HepG2 (cell line): ENCODE results near the gene KRTAP20-1. TPM values are rescaled to one million over a fixed set of nuclear protein-coding genes. Genes with fewer than 3 reads are reported as not detected.

ENCODE experiments used
- ATAC-seq: fragments of 200-7000 bp; cut with Tn5 transposase; 3 replicates; pipeline ENCODE4 v1.9.1; 2020; ENCODE audit warnings: mild to moderate bottlenecking, moderate library complexity
- BruUV-seq: library from RNA; stranded (reverse); fragments of 400-500 nt; replicated peaks from 2 replicates; lab custom pipeline; 2021; lab: Mats Ljungman, UMichigan
- CTCF ChIA-PET: fragments of 300-600 bp; formaldehyde crosslinking; extraction: SDS; loops from one replicate; lab custom pipeline; 2021; ENCODE audit warnings: low total read pairs, inconsistent platforms, low intra/inter-chr PET ratio; lab: Yijun Ruan, JAX
- POLR2A ChIA-PET: fragments of 350-600 bp; sonication (Branson Sonifier 250); formaldehyde crosslinking; loops from one replicate; lab custom pipeline; 2020; ENCODE audit warnings: antibody characterized with exemption, inconsistent platforms; lab: Yijun Ruan, JAX
- DNase-seq: peaks from one replicate; pipeline ENCODE4 v3.0.0-alpha.2; 2015; ENCODE audit warnings: low spot score
- FAIRE-seq: peaks from 3 replicates; lab custom pipeline; 2011; peaks lifted over from hg19 to GRCh38; lab: Jason Lieb, UNC
- H2AFZ ChIP-seq: one replicate; pipeline ENCODE4 v1.6.1; 2011; ENCODE audit warnings: low read length, inconsistent platforms
- H3K27ac ChIP-seq: fragments of 300-600 bp; 3 replicates; pipeline ENCODE4 v1.8.0; 2011; ENCODE audit warnings: mixed run types, mild to moderate bottlenecking, mixed read lengths, low read length, inconsistent platforms; ENCODE audit not compliant: insufficient read depth; ENCODE audit errors: extremely low read length
- H3K27me3 ChIP-seq, 2 experiments: fragments of 200-600 bp in 1 of 2; 2 replicates in 1 of 2; 3 replicates in 1 of 2; pipeline versions ENCODE4 v1.6.0 to v1.8.0; 2011; ENCODE audit warnings: low read length in 2 of 2, mild to moderate bottlenecking in 2 of 2, moderate library complexity in 2 of 2, inconsistent platforms in 1 of 2; ENCODE audit not compliant: insufficient read depth in 2 of 2, control insufficient read depth in 1 of 2
- H3K36me3 ChIP-seq, 2 experiments: fragments of 200-600 bp in 1 of 2; replicated peaks in 1 of 2; 2 replicates in 1 of 2; 3 replicates in 1 of 2; pipeline versions ENCODE4 v1.5.1 to v1.8.0; 2011; ENCODE audit warnings: low read length in 2 of 2, inconsistent platforms in 1 of 2; ENCODE audit not compliant: insufficient read depth in 2 of 2, control insufficient read depth in 1 of 2
- H3K4me1 ChIP-seq: 2 replicates; pipeline ENCODE4 v1.5.1; 2012; ENCODE audit warnings: low read length, inconsistent platforms; ENCODE audit not compliant: insufficient read depth
- H3K4me2 ChIP-seq: 2 replicates; pipeline ENCODE4 v1.6.0; 2011; ENCODE audit warnings: low read depth, low read length, inconsistent platforms
- H3K4me3 ChIP-seq, 3 experiments: fragments of 200-600 bp in 1 of 3; sonication (generic), shearing (Covaris generic) in 1 of 3; replicated peaks in 1 of 3; 2 replicates each; pipeline ENCODE4 v1.5.1; 2011 to 2016; ENCODE audit warnings: low read length in 3 of 3, inconsistent platforms in 2 of 3, low read depth in 2 of 3, mild to moderate bottlenecking in 2 of 3, control low read depth in 1 of 3, mixed read lengths in 1 of 3; ENCODE audit not compliant: insufficient read depth in 1 of 3
- H3K79me2 ChIP-seq: one replicate; pipeline ENCODE4 v1.6.1; 2011; ENCODE audit warnings: low read length, inconsistent platforms; ENCODE audit not compliant: insufficient read depth
- H3K9ac ChIP-seq: 2 replicates; pipeline ENCODE4 v1.6.0; 2011; ENCODE audit warnings: mild to moderate bottlenecking, low read depth, low read length, inconsistent platforms; ENCODE audit not compliant: insufficient read depth
- H3K9me3 ChIP-seq: 2 replicates; pipeline ENCODE4 v1.5.1; 2012; ENCODE audit warnings: mild to moderate bottlenecking, low read length
- H4K20me1 ChIP-seq: 2 replicates; pipeline ENCODE4 v1.6.0; 2011; ENCODE audit warnings: inconsistent platforms, mild to moderate bottlenecking, low read length, moderate library complexity; ENCODE audit not compliant: insufficient read depth
- HOXA5 ChIP-seq: sonication (generic); formaldehyde crosslinking; IDR thresholded peaks from 2 replicates; pipeline ENCODE4 v1.4.0; 2020; ENCODE audit warnings: missing genetic modification reagents
- HOXD1 ChIP-seq: sonication (generic); formaldehyde crosslinking; IDR thresholded peaks from 2 replicates; pipeline ENCODE4 v1.5.0; 2020; ENCODE audit warnings: missing genetic modification reagents
- MIER2 ChIP-seq: IDR thresholded peaks from 2 replicates; pipeline ENCODE4 v1.6.1; 2016; ENCODE audit warnings: missing biosample characterization, missing genetic modification reagents
- RARA ChIP-seq: IDR thresholded peaks from 2 replicates; pipeline ENCODE4 v1.6.1; 2016; ENCODE audit warnings: missing genetic modification reagents, missing compliant biosample characterization
- SAP130 ChIP-seq: IDR thresholded peaks from 2 replicates; pipeline ENCODE4 v1.6.1; 2016; ENCODE audit warnings: low read depth
- SP2 ChIP-seq: sonication (generic); formaldehyde crosslinking; IDR thresholded peaks from 2 replicates; pipeline ENCODE4 v1.5.1; 2020; ENCODE audit warnings: mild to moderate bottlenecking, missing genetic modification reagents
- ZNF121 ChIP-seq: sonication (generic); formaldehyde crosslinking; IDR thresholded peaks from 2 replicates; pipeline ENCODE4 v1.5.0; 2020; ENCODE audit warnings: mild to moderate bottlenecking, missing genetic modification reagents
- ZNF331 ChIP-seq: sonication (generic); formaldehyde crosslinking; IDR thresholded peaks from 2 replicates; pipeline ENCODE4 v1.4.0; 2020; ENCODE audit warnings: missing genetic modification reagents
- ZNF33A ChIP-seq: sonication (generic); formaldehyde crosslinking; IDR thresholded peaks from 2 replicates; pipeline ENCODE4 v1.5.1; 2020; ENCODE audit warnings: missing genetic modification reagents, mild to moderate bottlenecking, moderate library complexity, borderline replicate concordance
- ZNF530 ChIP-seq: sonication (generic); formaldehyde crosslinking; IDR thresholded peaks from 2 replicates; pipeline ENCODE4 v1.5.0; 2020; ENCODE audit warnings: low read depth, mild to moderate bottlenecking, missing genetic modification reagents
- ZNF556 ChIP-seq: sonication (generic); formaldehyde crosslinking; IDR thresholded peaks from 2 replicates; pipeline ENCODE4 v1.4.0; 2020; ENCODE audit warnings: mild to moderate bottlenecking, missing genetic modification reagents, borderline replicate concordance
- ZNF572 ChIP-seq: sonication (generic); formaldehyde crosslinking; IDR thresholded peaks from 2 replicates; pipeline ENCODE4 v1.5.1; 2020; ENCODE audit warnings: mild to moderate bottlenecking, missing genetic modification reagents
- ZNF703 ChIP-seq: sonication (generic); formaldehyde crosslinking; IDR thresholded peaks from 2 replicates; pipeline ENCODE4 v1.5.1; 2020; ENCODE audit warnings: missing genetic modification reagents, mild to moderate bottlenecking, moderate library complexity, borderline replicate concordance
- ZNF782 ChIP-seq: sonication (generic); formaldehyde crosslinking; IDR thresholded peaks from 2 replicates; pipeline ENCODE4 v1.4.0; 2020; ENCODE audit warnings: missing genetic modification reagents, mild to moderate bottlenecking, borderline replicate concordance
- WGBS: methylation state at CpG from one replicate; pipeline ENCODE4 v1.1.6; 2017; ENCODE audit warnings: low lambda C conversion rate; 5-methylcytosine and 5-hydroxymethylcytosine counted together
- in situ Hi-C: cut with HindIII; loops from 2 replicates; pipeline ENCODE4 v1.10.0; 2017; ENCODE audit warnings: low pct_unique_long_range_greater_than_20kb; ENCODE audit not compliant: extremely low pct_ligation_motif_present
- intact Hi-C: fragments of 100-400 bp; cut with micrococcal nuclease; formaldehyde crosslinking; loops from one replicate; pipeline ENCODE4 v1.10.0; 2022; ENCODE audit not compliant: unreplicated experiment
- polyA plus RNA-seq, 8 experiments: library from polyadenylated mRNA; depleted of rRNA in 3 of 8; stranded (reverse) in 7 of 8; unstranded in 1 of 8; fragments of >200 nt; fragmentation: Illumina TruSeq in 4 of 8; extraction: Trizol in 4 of 8; gene quantifications; 2 replicates each; pipeline versions ENCODE4 v1.2.1 to v1.2.3, GENCODE V29; 2011 to 2016; ENCODE audit warnings: low read depth in 4 of 8, missing spikeins in 1 of 8, mixed read lengths in 1 of 8; ENCODE audit not compliant: insufficient read depth in 1 of 8
- total RNA-seq, 5 experiments: library from RNA; depleted of rRNA; stranded (reverse); fragments of >200 nt; fragmentation: Illumina TruSeq; extraction: Trizol; gene quantifications; 2 replicates each; pipeline ENCODE4 v1.2.3, GENCODE V29; 2016; ENCODE audit warnings: low read depth in 1 of 5
- TF ChIP-seq, protein P1 (sequence below): sonication (generic); formaldehyde crosslinking; IDR thresholded peaks from 2 replicates; pipeline ENCODE4 v1.4.0; 2020; ENCODE audit warnings: missing genetic modification reagents
- TF ChIP-seq, protein P2 (sequence below): sonication (generic); formaldehyde crosslinking; IDR thresholded peaks from 2 replicates; pipeline ENCODE4 v1.5.0; 2020; ENCODE audit warnings: missing genetic modification reagents

KRTAP20-1 gene
- total and polyA plus RNA-seq, 2 of the 13 experiments (the other 11 are each of a cell fraction or from before 2014, with no cell fraction given) = not detected

- FAIRE-seq = no peak
- in situ Hi-C loops = no loop called here
- CTCF ChIA-PET = no interaction called here
- Histone ChIP-seq H3K36me3 (no peaks in the 10 kb centered on the region), H3K27me3 (no peaks in the 10 kb centered on the region)
- WGBS = 10% methylated on average over 4 of the region's 4 CpGs
- TF ChIP-seq MIER2 (CRISPR knock-in tag) (no peak), HOXA5 (CRISPR knock-in tag) (no peak)
- TF ChIP-seq, all 625 proteins: peak for 0
- DNase-seq (no peak), ATAC-seq (no peak)
- Histone ChIP-seq H3K9ac (no peak within 1 kb of the TSS), H3K4me3 (no peak within 1 kb of the TSS), H2AFZ (no peak within 1 kb of the TSS), H3K4me1 (no peaks in the 10 kb centered on the region), H3K9me3 (peaks cover 83% of the 10 kb centered on the region), H4K20me1 (no peaks in the 10 kb centered on the region), H3K79me2 (no peaks in the 10 kb centered on the region), H3K4me2 (no peak within 1 kb of the TSS), H3K27ac (no peak within 1 kb of the TSS)
- intact Hi-C loops = no loop called here
- BruUV-seq = no TSS peak
- POLR2A ChIA-PET = no interaction called here
These were observed 24.1 kb upstream of the KRTAP20-1 start, which contains the start of gene KRTAP6-3 for GRCh38 chr21:30592140-30592539. Gene KRTAP6-3 (plus strand): TSS chr21:30592440. CDS start chr21:30592446, 6 bp downstream.

- Histone ChIP-seq H2AFZ (no peak within 1 kb of the TSS), H3K4me2 (no peak within 1 kb of the TSS), H3K9me3 (peaks cover 92% of the 10 kb centered on the region), H3K36me3 (no peaks in the 10 kb centered on the region), H3K4me1 (no peaks in the 10 kb centered on the region), H4K20me1 (no peaks in the 10 kb centered on the region), H3K27me3 (no peaks in the 10 kb centered on the region), H3K4me3 (no peak within 1 kb of the TSS), H3K9ac (no peak within 1 kb of the TSS), H3K27ac (no peak within 1 kb of the TSS), H3K79me2 (no peaks in the 10 kb centered on the region)
- WGBS = 67% methylated on average over 6 of the region's 6 CpGs
- POLR2A ChIA-PET = no interaction called here
- in situ Hi-C loops (no loop called here), intact Hi-C loops (no loop called here)
- CTCF ChIA-PET = no interaction called here
- no peak for ATAC-seq
- FAIRE-seq = no peak
- no peak for DNase-seq
- BruUV-seq = no TSS peak
- TF ChIP-seq ZNF530 (no peak), ZNF121 (CRISPR knock-in tag) (no peak), RARA (CRISPR knock-in tag) (no peak), ZNF33A (CRISPR knock-in tag) (no peak), HOXD1 (CRISPR knock-in tag) (no peak), ZNF331 (CRISPR knock-in tag) (no peak), SP2 (CRISPR knock-in tag) (no peak), ZNF572 (CRISPR knock-in tag) (no peak), ZNF782 (CRISPR knock-in tag) (no peak), ZNF703 (CRISPR knock-in tag) (no peak), ZNF556 (no peak), SAP130 (no peak)
- TF ChIP-seq, protein P1, sequence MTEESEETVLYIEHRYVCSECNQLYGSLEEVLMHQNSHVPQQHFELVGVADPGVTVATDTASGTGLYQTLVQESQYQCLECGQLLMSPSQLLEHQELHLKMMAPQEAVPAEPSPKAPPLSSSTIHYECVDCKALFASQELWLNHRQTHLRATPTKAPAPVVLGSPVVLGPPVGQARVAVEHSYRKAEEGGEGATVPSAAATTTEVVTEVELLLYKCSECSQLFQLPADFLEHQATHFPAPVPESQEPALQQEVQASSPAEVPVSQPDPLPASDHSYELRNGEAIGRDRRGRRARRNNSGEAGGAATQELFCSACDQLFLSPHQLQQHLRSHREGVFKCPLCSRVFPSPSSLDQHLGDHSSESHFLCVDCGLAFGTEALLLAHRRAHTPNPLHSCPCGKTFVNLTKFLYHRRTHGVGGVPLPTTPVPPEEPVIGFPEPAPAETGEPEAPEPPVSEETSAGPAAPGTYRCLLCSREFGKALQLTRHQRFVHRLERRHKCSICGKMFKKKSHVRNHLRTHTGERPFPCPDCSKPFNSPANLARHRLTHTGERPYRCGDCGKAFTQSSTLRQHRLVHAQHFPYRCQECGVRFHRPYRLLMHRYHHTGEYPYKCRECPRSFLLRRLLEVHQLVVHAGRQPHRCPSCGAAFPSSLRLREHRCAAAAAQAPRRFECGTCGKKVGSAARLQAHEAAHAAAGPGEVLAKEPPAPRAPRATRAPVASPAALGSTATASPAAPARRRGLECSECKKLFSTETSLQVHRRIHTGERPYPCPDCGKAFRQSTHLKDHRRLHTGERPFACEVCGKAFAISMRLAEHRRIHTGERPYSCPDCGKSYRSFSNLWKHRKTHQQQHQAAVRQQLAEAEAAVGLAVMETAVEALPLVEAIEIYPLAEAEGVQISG (CRISPR knock-in tag) = no peak
- TF ChIP-seq, protein P2, sequence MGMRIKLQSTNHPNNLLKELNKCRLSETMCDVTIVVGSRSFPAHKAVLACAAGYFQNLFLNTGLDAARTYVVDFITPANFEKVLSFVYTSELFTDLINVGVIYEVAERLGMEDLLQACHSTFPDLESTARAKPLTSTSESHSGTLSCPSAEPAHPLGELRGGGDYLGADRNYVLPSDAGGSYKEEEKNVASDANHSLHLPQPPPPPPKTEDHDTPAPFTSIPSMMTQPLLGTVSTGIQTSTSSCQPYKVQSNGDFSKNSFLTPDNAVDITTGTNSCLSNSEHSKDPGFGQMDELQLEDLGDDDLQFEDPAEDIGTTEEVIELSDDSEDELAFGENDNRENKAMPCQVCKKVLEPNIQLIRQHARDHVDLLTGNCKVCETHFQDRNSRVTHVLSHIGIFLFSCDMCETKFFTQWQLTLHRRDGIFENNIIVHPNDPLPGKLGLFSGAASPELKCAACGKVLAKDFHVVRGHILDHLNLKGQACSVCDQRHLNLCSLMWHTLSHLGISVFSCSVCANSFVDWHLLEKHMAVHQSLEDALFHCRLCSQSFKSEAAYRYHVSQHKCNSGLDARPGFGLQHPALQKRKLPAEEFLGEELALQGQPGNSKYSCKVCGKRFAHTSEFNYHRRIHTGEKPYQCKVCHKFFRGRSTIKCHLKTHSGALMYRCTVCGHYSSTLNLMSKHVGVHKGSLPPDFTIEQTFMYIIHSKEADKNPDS (CRISPR knock-in tag) = no peak
These were observed 17.4 kb upstream of the KRTAP20-1 start, which contains the start of gene KRTAP6-2 for GRCh38 chr21:30598802-30599201. Gene KRTAP6-2 (minus strand): TSS chr21:30598902. CDS start chr21:30598874, 28 bp downstream.
